SH-SY5Y (cell line): Measurements from ENCODE around the gene METTL3.

ENCODE experiments used
- GATA2 ChIP-seq: IDR thresholded peaks from 2 replicates; pipeline ENCODE4 v1.6.1; 2011; ENCODE audit warnings: mild to moderate bottlenecking, low read depth, low read length
- GATA3 ChIP-seq: IDR thresholded peaks from 2 replicates; pipeline ENCODE4 v1.6.1; 2011; ENCODE audit warnings: low read depth, mild to moderate bottlenecking, low read length, moderate library complexity

The METTL3 gene

GRCh38 chr14:21514341-21514740 lies 3.2 kb upstream of the METTL3 start:
- TF ChIP-seq GATA2 (no peak), GATA3 (no peak)

- TF ChIP-seq GATA3 (no peak), GATA2 (no peak)
These were observed 1.6 kb downstream of the METTL3 start for GRCh38 chr14:21509432-21510143.

GRCh38 chr14:21506557-21506956 lies 4.6 kb downstream of the METTL3 start:
- TF ChIP-seq GATA3 (no peak), GATA2 (no peak)

- TF ChIP-seq GATA2 (no peak), GATA3 (no peak)
These were observed 6.1 kb downstream of the METTL3 start for GRCh38 chr14:21505012-21505553.

GRCh38 chr14:21503376-21503775 lies 7.8 kb downstream of the METTL3 start:
- TF ChIP-seq GATA2 = no peak
- no peak for TF ChIP-seq GATA3

- TF ChIP-seq GATA3 (no peak), GATA2 (no peak)
These were observed 9.6 kb downstream of the METTL3 start for GRCh38 chr14:21501568-21501967.

- TF ChIP-seq GATA3 = no peak
- peak; percentile 35; the same call in 1 of the 2 replicates for TF ChIP-seq GATA2
These were observed 12.3 kb downstream of the METTL3 start for GRCh38 chr14:21498540-21499526.

GRCh38 chr14:21496453-21496852 lies 14.7 kb downstream of the METTL3 start:
- no peak for TF ChIP-seq GATA3
- no peak for TF ChIP-seq GATA2

GRCh38 chr14:21494902-21495762 lies 16.0 kb downstream of the METTL3 start:
- TF ChIP-seq GATA2 (no peak), GATA3 (no peak)

- TF ChIP-seq GATA3 (no peak), GATA2 (no peak)
These were observed 24.5 kb downstream of the METTL3 start for GRCh38 chr14:21486640-21487087.

GRCh38 chr14:21476925-21477681 lies 34.0 kb downstream of the METTL3 start, which contains the start of the genes RAB2B and TOX4:
RAB2B (minus strand) TSS chr14:21476959; CDS start chr14:21476872, 87 bp downstream.
TOX4 (plus strand) TSS chr14:21477195; CDS start chr14:21477279, 84 bp downstream.
- peak; percentile 42; the same call in 1 of the 2 replicates for TF ChIP-seq GATA2
- no peak for TF ChIP-seq GATA3

GRCh38 chr14:21476523-21476924 lies 34.6 kb downstream of the METTL3 start:
- TF ChIP-seq GATA2 (peak; percentile 53; the same call in 1 of the 2 replicates), GATA3 (no peak)

GRCh38 chr14:21475767-21476522 lies 35.2 kb downstream of the METTL3 start:
- TF ChIP-seq GATA3 (no peak), GATA2 (no peak)
